ENCODE data around the gene PLCB2. TPM values are rescaled to one million over a fixed set of nuclear protein-coding genes. Genes with fewer than 3 reads are reported as not detected.

The PLCB2 gene
- total RNA-seq, 3 donors from 2014 or later (not counting 1 experiment from before 2014, with no cell fraction given): 345 to 440 (median 432) TPM

GRCh38 chr15:40337597-40337996, 29.9 kb upstream of the PLCB2 start:
- 85% methylated on average over 19 of the region's 19 CpGs for WGBS (ENCODE audit: insufficient coverage)
- Histone ChIP-seq H3K36me3 (ENCODE audit: control insufficient read depth, insufficient read depth, low read length) (no peaks in the 10 kb centered on the region), H3K4me1 (ENCODE audit: control insufficient read depth, insufficient read depth, low read length) (peaks cover 40% of the 10 kb centered on the region), H3K4me3 (ENCODE audit: low read length) (no peak overlapping the region), H3K27ac (ENCODE audit: low read length) (no peak overlapping the region), H3K9me3 (ENCODE audit: control insufficient read depth, insufficient read depth, low read length) (no peaks in the 10 kb centered on the region), H3K27me3 (ENCODE audit: control insufficient read depth, insufficient read depth, low read length) (no peaks in the 10 kb centered on the region)
- intact Hi-C loops (cut with micrococcal nuclease): loop anchor here (10.0 kb wide), 1 partner anchor 123 kb away; no protein-coding TSS in a partner anchor
- Mint-ChIP-seq H3K27me3 (ENCODE audit: low read depth in 2 of 2) (peaks cover 0 to 2% of the 10 kb centered on the region in 2 donors), H3K36me3 (no peaks in the 10 kb centered on the region), H3K4me3 (no peak overlapping the region), H3K27ac (no peak overlapping the region), H3K4me1 (peaks cover 0 to 24% of the 10 kb centered on the region in 2 donors), H3K9me3 (no peaks in the 10 kb centered on the region)
- no peak for TF ChIP-seq CTCF (IDR thresholded peaks at IDR 0.05)
- peak in 1 of 3 donors; percentile 3 for ATAC-seq
- no peak for DNase-seq

- H3K36me3 ChIP-seq (ENCODE audit: control insufficient read depth, insufficient read depth, low read length): no peaks in the 10 kb centered on the region
- no peak for ATAC-seq
- intact Hi-C loops (cut with micrococcal nuclease): loop anchor here (10.0 kb wide), 1 partner anchor 122 kb away; no protein-coding TSS in a partner anchor
- Mint-ChIP-seq H3K36me3 (no peaks in the 10 kb centered on the region), H3K4me1 (peaks cover 0 to 24% of the 10 kb centered on the region in 2 donors), H3K9me3 (no peaks in the 10 kb centered on the region), H3K27me3 (ENCODE audit: low read depth in 2 of 2) (peaks cover 0 to 2% of the 10 kb centered on the region in 2 donors), H3K27ac (no peak overlapping the region), H3K4me3 (no peak overlapping the region)
- no peak overlapping the region for H3K27ac ChIP-seq (ENCODE audit: low read length)
- no peak for TF ChIP-seq CTCF (IDR thresholded peaks at IDR 0.05)
- no peaks in the 10 kb centered on the region for H3K27me3 ChIP-seq (ENCODE audit: control insufficient read depth, insufficient read depth, low read length)
- no peak overlapping the region for H3K4me3 ChIP-seq (ENCODE audit: low read length)
- H3K4me1 ChIP-seq (ENCODE audit: control insufficient read depth, insufficient read depth, low read length): peaks cover 48% of the 10 kb centered on the region
- peak in 1 of 2 donors; percentile 44 for DNase-seq
- WGBS (ENCODE audit: insufficient coverage): 20% methylated on average over 5 of the region's 5 CpGs
- H3K9me3 ChIP-seq (ENCODE audit: control insufficient read depth, insufficient read depth, low read length): no peaks in the 10 kb centered on the region
Measured at GRCh38 chr15:40336744-40337122, 29.0 kb upstream of the PLCB2 start.

- Mint-ChIP-seq H3K9me3 (no peaks in the 10 kb centered on the region), H3K27me3 (ENCODE audit: low read depth in 2 of 2) (peaks cover 0 to 2% of the 10 kb centered on the region in 2 donors), H3K36me3 (no peaks in the 10 kb centered on the region), H3K27ac (no peak overlapping the region), H3K4me1 (peaks cover 0 to 24% of the 10 kb centered on the region in 2 donors), H3K4me3 (no peak overlapping the region)
- Histone ChIP-seq H3K9me3 (ENCODE audit: control insufficient read depth, insufficient read depth, low read length) (no peaks in the 10 kb centered on the region), H3K36me3 (ENCODE audit: control insufficient read depth, insufficient read depth, low read length) (no peaks in the 10 kb centered on the region), H3K27ac (ENCODE audit: low read length) (no peak overlapping the region), H3K4me3 (ENCODE audit: low read length) (no peak overlapping the region), H3K27me3 (ENCODE audit: control insufficient read depth, insufficient read depth, low read length) (no peaks in the 10 kb centered on the region), H3K4me1 (ENCODE audit: control insufficient read depth, insufficient read depth, low read length) (peaks cover 50% of the 10 kb centered on the region)
- intact Hi-C loops (cut with micrococcal nuclease): loop anchor here (10.0 kb wide), 1 partner anchor 121 kb away; no protein-coding TSS in a partner anchor
- 73% methylated on average over 10 of the region's 13 CpGs for WGBS (ENCODE audit: insufficient coverage)
- no peak for TF ChIP-seq CTCF (IDR thresholded peaks at IDR 0.05)
- ATAC-seq (no peak), DNase-seq (no peak)
Measured at GRCh38 chr15:40335938-40336743, 28.4 kb upstream of the PLCB2 start.
